ENCODE data around the gene KBTBD3.
"Not testable (repeated sequence)": the region's sequence is repeated elsewhere in the genome, so short reads cannot be mapped to it uniquely, and the experiment has no call there.

KBTBD3 gene

GRCh38 chr11:106012744-106013143, 64.4 kb downstream of the KBTBD3 start:
- no peak for DNase-seq (ENCODE audit: low read depth in 2 of 2, low spot score in 1 of 2)

- DNase-seq (ENCODE audit: low read depth in 2 of 2, low spot score in 1 of 2) = no peak
Measured at GRCh38 chr11:106011481-106011880, 65.7 kb downstream of the KBTBD3 start.

- DNase-seq (ENCODE audit: low read depth in 2 of 2, low spot score in 1 of 2) = not testable (repeated sequence)
Measured at GRCh38 chr11:106003094-106003493, 74.1 kb downstream of the KBTBD3 start.

GRCh38 chr11:106001304-106002012, 75.7 kb downstream of the KBTBD3 start:
- no peak for DNase-seq (ENCODE audit: low read depth in 2 of 2, low spot score in 1 of 2)
